A549 (cell line): ENCODE measurements around the gene CLIP1. TPM values are rescaled to one million over a fixed set of nuclear protein-coding genes. Genes with fewer than 3 reads are reported as not detected.

ENCODE experiments used
- ATAC-seq, 2 experiments: fragments of 200-7000 bp in 1 of 2; fragments of >200 bp in 1 of 2; cut with Nextera tagmentation in 1 of 2; cut with Tn5 transposase in 1 of 2; 3 replicates each; pipeline versions ENCODE4 v1.8.0 to v1.9.1; 2018 to 2020; ENCODE audit warnings: mild to moderate bottlenecking in 1 of 2, moderate library complexity in 1 of 2
- CTCF ChIA-PET: fragments of 300-600 bp; sonication (Branson Sonifier 250); formaldehyde crosslinking; extraction: SDS; loops from one replicate; lab custom pipeline; 2021; ENCODE audit warnings: antibody characterized with exemption, inconsistent platforms; lab: Yijun Ruan, JAX
- POLR2A ChIA-PET: fragments of 350-600 bp; formaldehyde crosslinking; extraction: SDS; loops from one replicate; lab custom pipeline; 2021; ENCODE audit warnings: antibody characterized with exemption, inconsistent platforms; lab: Yijun Ruan, JAX
- DNase-seq, 2 experiments: peaks; one replicate each; pipeline versions ENCODE4 v3.0.0 to v3.0.0-alpha.2; 2011 to 2016; ENCODE audit warnings: low read depth in 1 of 2, low spot score in 1 of 2
- FAIRE-seq: peaks from 2 replicates; lab custom pipeline; 2011; peaks lifted over from hg19 to GRCh38; lab: Jason Lieb, UNC
- H3K27ac ChIP-seq, 2 experiments: fragments of >200 bp; sonication (Bioruptor Twin); formaldehyde crosslinking; 3 replicates each; pipeline ENCODE4 v1.5.1; 2016 to 2017
- H3K4me1 ChIP-seq: fragments of >200 bp; sonication (Bioruptor Twin); formaldehyde crosslinking; 3 replicates; pipeline ENCODE4 v1.6.1; 2016
- H3K4me2 ChIP-seq: fragments of >200 bp; sonication (Bioruptor Twin); formaldehyde crosslinking; 3 replicates; pipeline ENCODE4 v1.6.1; 2016
- H3K4me3 ChIP-seq: fragments of >200 bp; sonication (Bioruptor Twin); formaldehyde crosslinking; 3 replicates; pipeline ENCODE4 v1.5.1; 2016
- H3K9me3 ChIP-seq: fragments of >200 bp; sonication (Bioruptor Twin); formaldehyde crosslinking; 3 replicates; pipeline ENCODE4 v1.6.1; 2016
- BCL3 ChIP-seq: fragments of >200 bp; sonication (Bioruptor Twin); formaldehyde crosslinking; IDR thresholded peaks from 3 replicates; pipeline ENCODE4 v1.6.1; 2016
- CHD2 ChIP-seq: fragments of 150-350 bp; IDR thresholded peaks from 2 replicates; pipeline ENCODE4 v1.6.1; 2014; ENCODE audit warnings: low read length; ENCODE audit not compliant: partially characterized antibody
- EHF ChIP-seq: fragments of 250-450 bp; sonication (Bioruptor Pico); IDR thresholded peaks from 2 replicates; pipeline ENCODE4 v1.5.0; 2020; ENCODE audit warnings: mild to moderate bottlenecking
- EP300 ChIP-seq, 2 experiments: fragments of >200 bp; sonication (Bioruptor Twin); formaldehyde crosslinking; IDR thresholded peaks; 2 replicates in 1 of 2; 3 replicates in 1 of 2; pipeline ENCODE4 v1.6.1; 2016 to 2017
- ESRRA ChIP-seq: fragments of 150-350 bp; IDR thresholded peaks from 2 replicates; pipeline ENCODE4 v1.6.1; 2014; ENCODE audit warnings: mild to moderate bottlenecking, low read length, borderline replicate concordance
- FOSB ChIP-seq: fragments of 250-450 bp; sonication (Bioruptor Pico); IDR thresholded peaks from 2 replicates; pipeline ENCODE4 v1.5.0; 2020; ENCODE audit warnings: mild to moderate bottlenecking, moderate library complexity
- FOXS1 ChIP-seq: fragments of 250-450 bp; sonication (Bioruptor Pico); IDR thresholded peaks from 2 replicates; pipeline ENCODE4 v1.5.0; 2020; ENCODE audit warnings: mild to moderate bottlenecking, moderate library complexity
- HES2 ChIP-seq: fragments of >200 bp; sonication (Bioruptor Twin); formaldehyde crosslinking; IDR thresholded peaks from 2 replicates; pipeline ENCODE4 v1.6.1; 2016
- HOXA7 ChIP-seq: fragments of 250-450 bp; sonication (Bioruptor Pico); IDR thresholded peaks from 2 replicates; pipeline ENCODE4 v1.5.0; 2020; ENCODE audit warnings: mild to moderate bottlenecking, moderate library complexity
- HOXB5 ChIP-seq: fragments of 250-450 bp; sonication (Bioruptor Pico); IDR thresholded peaks from 2 replicates; pipeline ENCODE4 v1.5.0; 2020; ENCODE audit warnings: mild to moderate bottlenecking, moderate library complexity
- MAFK ChIP-seq: fragments of 450-650 bp; IDR thresholded peaks from 2 replicates; pipeline ENCODE4 v1.6.1; 2014; ENCODE audit not compliant: partially characterized antibody
- MAZ ChIP-seq: fragments of 150-350 bp; IDR thresholded peaks from 2 replicates; pipeline ENCODE4 v1.6.1; 2014; ENCODE audit warnings: antibody characterized with exemption, low read depth, low read length, borderline replicate concordance
- NR3C1 ChIP-seq: fragments of >200 bp; sonication (Bioruptor Twin); formaldehyde crosslinking; IDR thresholded peaks from 3 replicates; pipeline ENCODE4 v1.6.1; 2017
- PHF8 ChIP-seq: fragments of 200-600 bp; sonication (generic); IDR thresholded peaks from 2 replicates; pipeline ENCODE4 v1.6.1; 2016; ENCODE audit warnings: low read depth, mild to moderate bottlenecking, antibody characterized with exemption, moderate library complexity, borderline replicate concordance
- RARB ChIP-seq: fragments of 250-450 bp; sonication (Bioruptor Pico); IDR thresholded peaks from 2 replicates; pipeline ENCODE4 v1.8.0; 2021; ENCODE audit warnings: mild to moderate bottlenecking, moderate library complexity
- SREBF2 ChIP-seq: fragments of 450-650 bp; IDR thresholded peaks from 2 replicates; pipeline ENCODE4 v1.6.1; 2014; ENCODE audit warnings: mild to moderate bottlenecking, moderate library complexity
- USF2 ChIP-seq: fragments of 450-650 bp; IDR thresholded peaks from 2 replicates; pipeline ENCODE4 v1.6.1; 2014; ENCODE audit warnings: antibody characterized with exemption
- WGBS: methylation state at CpG from one replicate; pipeline ENCODE4 v1.1.6; 2017; ENCODE audit errors: missing lambda C conversion rate; 5-methylcytosine and 5-hydroxymethylcytosine counted together
- polyA plus RNA-seq, 4 experiments: library from polyadenylated mRNA; depleted of rRNA in 3 of 4; stranded (reverse); fragments of >200 nt; fragmentation: RNase III in 1 of 4; extraction: RNeasy Plus Mini Kit Qiagen cat#74134 plus additional on column Dnase treatment in 1 of 4; gene quantifications; 2 replicates in 3 of 4; 3 replicates in 1 of 4; pipeline ENCODE4 v1.2.3, GENCODE V29; 2011 to 2017
- TF ChIP-seq, protein P1 (sequence below): IDR thresholded peaks from 2 replicates; pipeline ENCODE4 v1.6.1; 2012
- TF ChIP-seq, protein P2 (sequence below): fragments of 250-450 bp; sonication (Bioruptor Pico); IDR thresholded peaks from 2 replicates; pipeline ENCODE4 v1.5.0; 2021; ENCODE audit warnings: mild to moderate bottlenecking, moderate library complexity, borderline replicate concordance
- TF ChIP-seq, protein P3 (sequence below): fragments of 250-450 bp; sonication (Bioruptor Pico); IDR thresholded peaks from 2 replicates; pipeline ENCODE4 v1.5.0; 2020; ENCODE audit warnings: low read depth, mild to moderate bottlenecking, moderate library complexity
- TF ChIP-seq, protein P4 (sequence below): fragments of >200 bp; sonication (Bioruptor Twin); formaldehyde crosslinking; IDR thresholded peaks from 3 replicates; pipeline ENCODE4 v1.5.1; 2016

CLIP1 gene
- polyA plus RNA-seq, 2 of the 4 experiments (the other 2 are of a cell fraction), result 43.0 to 133 TPM

GRCh38 chr12:122411537-122411936, 10.9 kb downstream of the CLIP1 start:
- TF ChIP-seq EHF (CRISPR knock-in tag) (no peak), NR3C1 (no peak), HOXA7 (CRISPR knock-in tag) (no peak), USF2 (no peak), FOXS1 (CRISPR knock-in tag) (no peak), EP300 (IDR thresholded peaks at IDR 0.05) (no peak), FOSB (CRISPR knock-in tag) (no peak), BCL3 (no peak), HES2 (no peak), RARB (no peak), PHF8 (no peak), CHD2 (no peak), HOXB5 (no peak), SREBF2 (no peak)
- TF ChIP-seq, protein P1, sequence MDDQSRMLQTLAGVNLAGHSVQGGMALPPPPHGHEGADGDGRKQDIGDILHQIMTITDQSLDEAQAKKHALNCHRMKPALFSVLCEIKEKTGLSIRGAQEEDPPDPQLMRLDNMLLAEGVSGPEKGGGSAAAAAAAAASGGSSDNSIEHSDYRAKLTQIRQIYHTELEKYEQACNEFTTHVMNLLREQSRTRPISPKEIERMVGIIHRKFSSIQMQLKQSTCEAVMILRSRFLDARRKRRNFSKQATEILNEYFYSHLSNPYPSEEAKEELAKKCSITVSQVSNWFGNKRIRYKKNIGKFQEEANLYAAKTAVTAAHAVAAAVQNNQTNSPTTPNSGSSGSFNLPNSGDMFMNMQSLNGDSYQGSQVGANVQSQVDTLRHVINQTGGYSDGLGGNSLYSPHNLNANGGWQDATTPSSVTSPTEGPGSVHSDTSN, result no peak
- TF ChIP-seq, protein P2, sequence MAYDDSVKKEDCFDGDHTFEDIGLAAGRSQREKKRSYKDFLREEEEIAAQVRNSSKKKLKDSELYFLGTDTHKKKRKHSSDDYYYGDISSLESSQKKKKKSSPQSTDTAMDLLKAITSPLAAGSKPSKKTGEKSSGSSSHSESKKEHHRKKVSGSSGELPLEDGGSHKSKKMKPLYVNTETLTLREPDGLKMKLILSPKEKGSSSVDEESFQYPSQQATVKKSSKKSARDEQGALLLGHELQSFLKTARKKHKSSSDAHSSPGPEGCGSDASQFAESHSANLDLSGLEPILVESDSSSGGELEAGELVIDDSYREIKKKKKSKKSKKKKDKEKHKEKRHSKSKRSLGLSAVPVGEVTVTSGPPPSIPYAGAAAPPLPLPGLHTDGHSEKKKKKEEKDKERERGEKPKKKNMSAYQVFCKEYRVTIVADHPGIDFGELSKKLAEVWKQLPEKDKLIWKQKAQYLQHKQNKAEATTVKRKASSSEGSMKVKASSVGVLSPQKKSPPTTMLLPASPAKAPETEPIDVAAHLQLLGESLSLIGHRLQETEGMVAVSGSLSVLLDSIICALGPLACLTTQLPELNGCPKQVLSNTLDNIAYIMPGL (CRISPR knock-in tag), result no peak
- TF ChIP-seq, protein P3, sequence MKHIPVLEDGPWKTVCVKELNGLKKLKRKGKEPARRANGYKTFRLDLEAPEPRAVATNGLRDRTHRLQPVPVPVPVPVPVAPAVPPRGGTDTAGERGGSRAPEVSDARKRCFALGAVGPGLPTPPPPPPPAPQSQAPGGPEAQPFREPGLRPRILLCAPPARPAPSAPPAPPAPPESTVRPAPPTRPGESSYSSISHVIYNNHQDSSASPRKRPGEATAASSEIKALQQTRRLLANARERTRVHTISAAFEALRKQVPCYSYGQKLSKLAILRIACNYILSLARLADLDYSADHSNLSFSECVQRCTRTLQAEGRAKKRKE (CRISPR knock-in tag), result no peak
- TF ChIP-seq, protein P4, sequence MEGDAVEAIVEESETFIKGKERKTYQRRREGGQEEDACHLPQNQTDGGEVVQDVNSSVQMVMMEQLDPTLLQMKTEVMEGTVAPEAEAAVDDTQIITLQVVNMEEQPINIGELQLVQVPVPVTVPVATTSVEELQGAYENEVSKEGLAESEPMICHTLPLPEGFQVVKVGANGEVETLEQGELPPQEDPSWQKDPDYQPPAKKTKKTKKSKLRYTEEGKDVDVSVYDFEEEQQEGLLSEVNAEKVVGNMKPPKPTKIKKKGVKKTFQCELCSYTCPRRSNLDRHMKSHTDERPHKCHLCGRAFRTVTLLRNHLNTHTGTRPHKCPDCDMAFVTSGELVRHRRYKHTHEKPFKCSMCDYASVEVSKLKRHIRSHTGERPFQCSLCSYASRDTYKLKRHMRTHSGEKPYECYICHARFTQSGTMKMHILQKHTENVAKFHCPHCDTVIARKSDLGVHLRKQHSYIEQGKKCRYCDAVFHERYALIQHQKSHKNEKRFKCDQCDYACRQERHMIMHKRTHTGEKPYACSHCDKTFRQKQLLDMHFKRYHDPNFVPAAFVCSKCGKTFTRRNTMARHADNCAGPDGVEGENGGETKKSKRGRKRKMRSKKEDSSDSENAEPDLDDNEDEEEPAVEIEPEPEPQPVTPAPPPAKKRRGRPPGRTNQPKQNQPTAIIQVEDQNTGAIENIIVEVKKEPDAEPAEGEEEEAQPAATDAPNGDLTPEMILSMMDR, result no peak
- FAIRE-seq (no peak), DNase-seq (no peak), ATAC-seq (no peak)
- Histone ChIP-seq H3K27ac (no peak overlapping the region), H3K9me3 (no peaks in the 10 kb centered on the region), H3K4me1 (peaks cover 43% of the 10 kb centered on the region), H3K4me2 (no peak overlapping the region), H3K4me3 (no peak overlapping the region)
- WGBS, result 91% methylated on average over 3 of the region's 3 CpGs
- ChIA-PET POLR2A (no interaction called here), CTCF (interaction anchor here (2.6 to 8.5 kb wide), 2 partner anchors 12 to 55 kb away, joined by 8 to 49 read pairs; no protein-coding TSS in a partner anchor)

DNA sequence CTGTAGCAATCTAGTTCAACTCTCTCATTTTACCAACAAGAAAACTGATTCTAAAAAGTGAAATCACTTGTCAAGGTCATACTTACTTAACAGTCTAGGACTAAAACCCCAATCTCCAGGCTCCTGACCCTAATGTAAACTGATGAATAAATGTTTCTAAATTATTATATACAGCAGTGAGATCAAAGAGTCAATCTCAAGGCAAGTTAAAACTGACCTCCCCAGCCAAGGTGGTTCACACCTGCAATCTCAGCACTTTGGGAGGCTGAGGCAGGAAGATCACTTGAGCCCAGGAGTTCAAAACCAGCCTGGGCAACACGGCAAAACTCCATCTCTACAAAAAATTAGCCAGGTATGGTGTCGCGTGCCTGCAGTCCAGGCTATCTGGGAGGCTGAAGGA, 15.3 kb downstream of the CLIP1 start:
- ChIA-PET POLR2A (interaction anchor here (1.0 to 1.6 kb wide), 5 partner anchors 9 to 94 kb away, joined by 3 to 18 read pairs (median 6); partner anchors contain the start of genes CLIP1 and ZCCHC8), CTCF (interaction anchor here (1.1 to 3.2 kb wide), 8 partner anchors 8 to 77 kb away, joined by 3 to 18 read pairs (median 4); partner anchors contain the start of gene CLIP1)
- peak overlapping the region; percentile 92 to 98 for H3K27ac ChIP-seq
- DNase-seq, result no peak
- peaks cover 51% of the 10 kb centered on the region for H3K4me1 ChIP-seq
- H3K4me3 ChIP-seq, result no peak overlapping the region
- whole genome bisulfite sequencing, result 59% methylated on average over 3 of the region's 3 CpGs
- ATAC-seq, result no peak
- no peak for FAIRE-seq
- H3K4me2 ChIP-seq, result peak overlapping the region; percentile 71
- no peaks in the 10 kb centered on the region for H3K9me3 ChIP-seq
- TF ChIP-seq ESRRA, result no peak
- peak; percentile 34 for TF ChIP-seq MAFK
- no peak for TF ChIP-seq MAZ
